DOHH2 (cell line): Measurements from ENCODE around the gene DNAJC19.

ENCODE experiments used
- H3F3A ChIP-seq: fragments of 200-600 bp; sonication (generic), shearing (Covaris generic); 2 replicates; pipeline ENCODE4 v1.6.0; 2016; ENCODE audit warnings: antibody characterized with exemption, mild to moderate bottlenecking; ENCODE audit not compliant: control insufficient read depth, insufficient read depth
- H3K27ac ChIP-seq: fragments of 200-600 bp; sonication (generic); 2 replicates; pipeline ENCODE4 v1.5.1; 2014; ENCODE audit warnings: low read depth, mild to moderate bottlenecking, low read length, moderate library complexity
- H3K27me3 ChIP-seq: fragments of 200-600 bp; sonication (generic); 2 replicates; pipeline ENCODE4 v1.6.1; 2014; ENCODE audit warnings: mild to moderate bottlenecking, low read length, mixed read lengths; ENCODE audit not compliant: control insufficient read depth
- H3K36me3 ChIP-seq: fragments of 200-600 bp; sonication (generic); 2 replicates; pipeline ENCODE4 v1.6.1; 2014; ENCODE audit warnings: mild to moderate bottlenecking, low read length, moderate library complexity, mixed read lengths; ENCODE audit not compliant: control insufficient read depth
- H3K4me1 ChIP-seq: fragments of 200-600 bp; sonication (generic); 2 replicates; pipeline ENCODE4 v1.6.1; 2014; ENCODE audit warnings: mild to moderate bottlenecking, low read length, mixed read lengths; ENCODE audit not compliant: control insufficient read depth
- H3K4me2 ChIP-seq: fragments of 200-600 bp; sonication (generic); 2 replicates; pipeline ENCODE4 v1.6.0; 2014; ENCODE audit warnings: mild to moderate bottlenecking, low read length, moderate library complexity
- H3K4me3 ChIP-seq: fragments of 200-600 bp; sonication (generic); 2 replicates; pipeline ENCODE4 v1.5.1; 2014; ENCODE audit warnings: mild to moderate bottlenecking, low read length, mixed read lengths
- H3K79me2 ChIP-seq: fragments of 200-600 bp; sonication (generic); 2 replicates; pipeline ENCODE4 v1.6.1; 2014; ENCODE audit warnings: mild to moderate bottlenecking, low read length, mixed read lengths; ENCODE audit not compliant: control insufficient read depth
- H3K9me2 ChIP-seq: fragments of 200-600 bp; sonication (generic); replicated peaks from 2 replicates; pipeline ENCODE4 v1.6.1; 2014; ENCODE audit warnings: mild to moderate bottlenecking, low read length, mixed read lengths; ENCODE audit not compliant: control insufficient read depth
- H3K9me3 ChIP-seq: fragments of 200-600 bp; sonication (generic); 2 replicates; pipeline ENCODE4 v1.6.1; 2014; ENCODE audit warnings: antibody characterized with exemption, low read length, mixed read lengths; ENCODE audit not compliant: control insufficient read depth, insufficient read depth
- H4K20me1 ChIP-seq: fragments of 200-600 bp; sonication (generic); 2 replicates; pipeline ENCODE4 v1.6.0; 2014; ENCODE audit warnings: low read depth, mild to moderate bottlenecking, antibody characterized with exemption, low read length, moderate library complexity; ENCODE audit not compliant: control insufficient read depth, insufficient read depth
- CTCF ChIP-seq: fragments of 200-600 bp; sonication (generic); IDR thresholded peaks from one replicate; pipeline ENCODE4 v1.5.1; 2014; ENCODE audit warnings: antibody characterized with exemption, mild to moderate bottlenecking, low read depth, low read length; ENCODE audit not compliant: poor library complexity, severe bottlenecking
- EZH2phosphoT487 ChIP-seq: fragments of 200-600 bp; sonication (generic); IDR thresholded peaks from 2 replicates; pipeline ENCODE4 v1.6.1; 2017; ENCODE audit warnings: borderline replicate concordance, mild to moderate bottlenecking, antibody characterized with exemption, low read length, moderate library complexity, mixed read lengths

DNAJC19 gene

GRCh38 chr3:180934638-180935037 is 54.9 kb downstream of the DNAJC19 start:
- Histone ChIP-seq H3K9me3 (no peaks in the 10 kb centered on the region), H3K79me2 (peaks cover 99% of the 10 kb centered on the region), H4K20me1 (peaks cover 20% of the 10 kb centered on the region), H3F3A (peaks cover 5% of the 10 kb centered on the region; the same call in 1 of the 2 replicates), H3K36me3 (peaks cover 66% of the 10 kb centered on the region), H3K27ac (no peak overlapping the region), H3K4me3 (no peak overlapping the region), H3K27me3 (no peaks in the 10 kb centered on the region), H3K9me2 (no peaks in the 10 kb centered on the region), H3K4me2 (no peak overlapping the region), H3K4me1 (peaks cover 14% of the 10 kb centered on the region; the same call in 1 of the 2 replicates)
- TF ChIP-seq CTCF (no peak), EZH2phosphoT487 (no peak)
